Transverse colon (tissue), 4 donors: ENCODE data around the gene S100A10. TPM values are rescaled to one million over a fixed set of nuclear protein-coding genes. Genes with fewer than 3 reads are reported as not detected.

Source experiments
- DNase-seq: peaks from one replicate; pipeline ENCODE4 v3.0.0-alpha.2; 2019
- H3K27ac ChIP-seq, 4 donors: fragments of 200-600 bp; sonication (generic); 2 replicates each; pipeline ENCODE4 v1.5.1; 2016 to 2018; ENCODE audit warnings: inconsistent platforms in 4 of 4
- H3K27me3 ChIP-seq: fragments of 200-600 bp; sonication (generic); 2 replicates; pipeline ENCODE4 v1.5.1; 2017; ENCODE audit warnings: inconsistent platforms
- H3K36me3 ChIP-seq, 4 donors: fragments of 200-600 bp; sonication (generic); 2 replicates each; pipeline ENCODE4 v1.5.1; 2017 to 2019; ENCODE audit warnings: inconsistent platforms in 4 of 4
- H3K4me1 ChIP-seq, 4 donors: fragments of 200-600 bp; sonication (generic); 2 replicates each; pipeline ENCODE4 v1.5.1; 2017 to 2020; ENCODE audit warnings: inconsistent platforms in 4 of 4
- H3K4me3 ChIP-seq, 4 donors: fragments of 200-600 bp; sonication (generic); 1 replicate in 1 of 4; 2 replicates in 3 of 4; pipeline versions ENCODE4 v1.5.1 to v1.6.1; 2017 to 2019; ENCODE audit warnings: inconsistent platforms in 4 of 4
- H3K9me3 ChIP-seq, 2 donors: fragments of 200-600 bp; sonication (generic); 2 replicates each; pipeline ENCODE4 v1.5.1; 2017 to 2019; ENCODE audit warnings: inconsistent platforms in 2 of 2
- CTCF ChIP-seq, 5 experiments: fragments of 200-600 bp in 3 of 5; fragments of 450-650 bp in 2 of 5; sonication (generic) in 3 of 5; IDR thresholded peaks; 1 replicate in 2 of 5; 2 replicates in 3 of 5; pipeline ENCODE4 v1.5.1; 2016 to 2017; ENCODE audit warnings: antibody characterized with exemption in 5 of 5, inconsistent platforms in 3 of 5, mild to moderate bottlenecking in 2 of 5, moderate library complexity in 1 of 5
- EP300 ChIP-seq: sonication (generic); formaldehyde crosslinking; IDR thresholded peaks from one replicate; pipeline ENCODE4 v1.6.1; 2017; ENCODE audit warnings: antibody characterized with exemption, low read depth
- POLR2A ChIP-seq: fragments of 450-650 bp; IDR thresholded peaks from one replicate; pipeline ENCODE4 v1.6.1; 2016; ENCODE audit warnings: antibody characterized with exemption, mild to moderate bottlenecking, moderate library complexity
- POLR2AphosphoS5 ChIP-seq, 3 donors: sonication (generic); formaldehyde crosslinking; IDR thresholded peaks; one replicate each; pipeline ENCODE4 v1.6.1; 2016; ENCODE audit warnings: antibody characterized with exemption in 3 of 3
- WGBS, 2 donors: methylation state at CpG; one replicate each; pipeline ENCODE4 v1.1.5; 2018; ENCODE audit warnings: low coverage in 1 of 2; 5-methylcytosine and 5-hydroxymethylcytosine counted together
- in situ Hi-C, 4 donors: fragments of 200-750 bp; cut with MboI; loops; one replicate each; pipeline versions ENCODE4 v1.15.0 to v1.15.1; 2017; ENCODE audit warnings: low sequenced_read_pairs in 3 of 4, low pct_ligation_motif_present in 1 of 4, low pct_unique_long_range_greater_than_20kb in 1 of 4
- intact Hi-C: fragments of 100-400 bp; cut with DNase I; formaldehyde crosslinking; loops from one replicate; pipeline ENCODE4 v1.15.1; 2023; ENCODE audit warnings: low total_unique reads
- total RNA-seq, 4 donors: library from RNA; depleted of rRNA; stranded (reverse); fragments of >200 nt; gene quantifications; one replicate each; pipeline ENCODE4 v1.1.0, GENCODE V29; 2016

The S100A10 gene
- total RNA-seq, 4 donors from 2014 or later: 59.1 to 289 (median 251) TPM

DNA sequence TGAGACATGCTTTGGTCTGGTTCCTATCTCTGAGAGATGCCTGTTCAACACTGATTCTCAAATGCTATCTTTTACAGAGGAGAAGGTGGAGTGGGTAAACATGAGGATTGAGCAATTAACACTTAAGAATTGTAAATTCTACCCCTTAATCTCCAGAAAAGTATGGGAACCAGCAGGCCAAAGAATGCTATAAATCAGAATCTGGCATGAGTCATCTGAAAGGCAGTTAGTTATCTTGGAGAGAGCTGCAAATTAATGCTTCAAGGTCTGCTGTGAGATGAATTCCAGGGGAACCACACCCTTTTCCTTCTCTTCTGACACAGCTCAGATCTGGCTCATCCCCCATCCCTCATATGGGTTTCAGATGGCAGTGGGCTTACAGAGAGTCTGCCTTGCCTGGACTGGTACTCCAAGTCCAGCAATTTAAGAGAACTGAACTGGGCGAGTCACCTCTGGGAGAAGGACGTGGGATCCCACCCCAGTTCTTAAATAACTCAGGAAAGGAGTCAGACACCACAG lies 5.2 kb downstream of the S100A10 start:
- in situ Hi-C loops (no loop called here), intact Hi-C loops (no loop called here)
- no peak for TF ChIP-seq POLR2A
- H3K4me3 ChIP-seq: no peak overlapping the region
- 45% methylated on average over 2 of the region's 2 CpGs; no CpG with 5 or more reads in 1 of the 2 donors for WGBS, 2 donors
- DNase-seq: no peak
- peaks cover 0 to 24% (median 10%) of the 10 kb centered on the region in 4 donors for H3K36me3 ChIP-seq
- no peaks in the 10 kb centered on the region for H3K27me3 ChIP-seq
- H3K9me3 ChIP-seq: no peaks in the 10 kb centered on the region
- peaks cover 43 to 83% (median 53%) of the 10 kb centered on the region in 4 donors for H3K4me1 ChIP-seq
- peak overlapping the region; percentile 93 to 97 (median 94) for H3K27ac ChIP-seq

DNA sequence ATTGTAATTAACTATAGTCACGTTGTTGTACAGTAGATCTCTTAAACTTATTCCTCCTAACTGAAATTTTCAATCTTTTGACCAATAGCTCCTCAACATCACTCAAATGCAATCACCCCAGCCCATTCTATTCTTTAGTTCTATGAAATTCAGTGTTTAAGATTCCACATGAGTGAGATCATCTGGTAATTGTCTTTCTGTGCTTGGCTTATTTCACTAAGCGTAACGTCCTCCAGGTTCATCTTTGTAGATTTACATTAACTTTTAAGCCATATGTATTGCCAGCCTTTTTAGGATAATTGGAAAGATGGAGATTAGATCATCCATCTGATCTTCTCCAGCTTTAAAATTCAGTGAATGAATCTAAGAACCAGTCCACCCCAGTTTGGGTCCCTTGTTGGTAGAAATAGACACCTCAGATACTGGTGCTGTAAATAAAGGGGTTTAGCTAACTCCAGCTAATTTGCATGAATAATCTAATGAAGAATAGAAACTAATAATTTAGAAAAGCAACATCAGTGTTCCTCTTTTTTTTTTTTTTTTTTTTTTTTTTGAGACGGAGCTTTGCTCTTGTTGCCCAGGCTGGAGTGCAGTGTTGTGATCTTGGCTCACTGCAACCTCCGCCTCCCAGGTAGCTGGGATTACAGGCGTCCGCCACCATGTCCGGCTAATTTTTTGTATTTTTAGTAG lies 7.0 kb downstream of the S100A10 start:
- no peak for DNase-seq
- Histone ChIP-seq H3K27ac (no peak overlapping the region), H3K27me3 (no peaks in the 10 kb centered on the region), H3K36me3 (peaks cover 0 to 32% (median 13%) of the 10 kb centered on the region in 4 donors), H3K4me1 (peaks cover 39 to 85% (median 45%) of the 10 kb centered on the region in 4 donors), H3K9me3 (no peaks in the 10 kb centered on the region), H3K4me3 (no peak overlapping the region)
- intact Hi-C loops (no loop called here), in situ Hi-C loops (no loop called here)
- WGBS, 2 donors: 88 to 89% methylated on average over 7 to 8 of the region's 8 CpGs
- TF ChIP-seq EP300 (no peak), POLR2AphosphoS5 (IDR thresholded peaks at IDR 0.05) (no peak), CTCF (IDR thresholded peaks at IDR 0.05) (no peak), POLR2A (no peak)

- no peaks in the 10 kb centered on the region for H3K27me3 ChIP-seq
- H3K4me1 ChIP-seq: peaks cover 34 to 80% (median 40%) of the 10 kb centered on the region in 4 donors
- WGBS, 2 donors: 84% methylated on average over 1 of the region's 1 CpG; no CpG with 5 or more reads in 1 of the 2 donors
- peaks cover 0 to 32% (median 13%) of the 10 kb centered on the region in 4 donors for H3K36me3 ChIP-seq
- no peak for TF ChIP-seq EP300
- TF ChIP-seq POLR2A: no peak
- TF ChIP-seq POLR2AphosphoS5 (IDR thresholded peaks at IDR 0.05): no peak
- TF ChIP-seq CTCF (IDR thresholded peaks at IDR 0.05): no peak
- H3K27ac ChIP-seq: no peak overlapping the region
- intact Hi-C loops: no loop called here
- no peak overlapping the region for H3K4me3 ChIP-seq
- DNase-seq: no peak
- no peaks in the 10 kb centered on the region for H3K9me3 ChIP-seq
- in situ Hi-C loops: no loop called here
Measured at GRCh38 chr1:151985768-151986167, 7.9 kb downstream of the S100A10 start.

DNA sequence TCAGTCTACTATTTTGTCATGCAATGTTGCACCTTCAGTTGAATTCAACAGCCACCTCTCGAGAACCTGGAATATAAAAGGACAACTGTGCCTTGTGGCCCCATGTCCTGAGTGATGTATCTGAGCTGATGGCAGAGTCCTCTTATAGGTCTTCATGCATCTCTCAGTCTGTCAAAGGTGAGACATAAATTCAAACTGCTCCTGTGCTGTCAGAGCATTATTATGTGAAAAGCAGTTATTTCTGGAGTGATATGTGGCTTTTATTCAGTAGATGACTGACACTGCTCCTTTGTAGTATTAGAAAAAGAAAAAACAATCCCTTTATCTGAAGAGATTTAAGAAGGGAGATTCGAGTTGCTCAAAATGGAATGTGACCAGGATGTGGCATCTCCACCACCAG lies 8.4 kb downstream of the S100A10 start:
- Histone ChIP-seq H3K36me3 (peaks cover 0 to 32% (median 13%) of the 10 kb centered on the region in 4 donors), H3K4me1 (peaks cover 29 to 80% (median 40%) of the 10 kb centered on the region in 4 donors), H3K9me3 (no peaks in the 10 kb centered on the region), H3K27me3 (no peaks in the 10 kb centered on the region), H3K27ac (no peak overlapping the region), H3K4me3 (no peak overlapping the region)
- intact Hi-C loops: no loop called here
- 84 to 90% methylated on average over 2 of the region's 2 CpGs for WGBS, 2 donors
- no peak for DNase-seq
- in situ Hi-C loops: no loop called here
- TF ChIP-seq CTCF (IDR thresholded peaks at IDR 0.05) (no peak), EP300 (no peak), POLR2A (no peak), POLR2AphosphoS5 (IDR thresholded peaks at IDR 0.05) (no peak)
